Neural cell (in vitro differentiated cells): ENCODE results near the gene GABRA4.

Experiments
- MXI1 ChIP-seq: fragments of 450-650 bp; conservative IDR thresholded peaks from 2 replicates; pipeline ENCODE4 v1.6.1; 2014; ENCODE audit warnings: antibody characterized with exemption, mild to moderate bottlenecking; ENCODE audit not compliant: poor library complexity, severe bottlenecking
- TF ChIP-seq, protein P1 (sequence below): IDR thresholded peaks from 2 replicates; pipeline ENCODE4 v1.6.1; 2012; ENCODE audit warnings: borderline replicate concordance

DNA sequence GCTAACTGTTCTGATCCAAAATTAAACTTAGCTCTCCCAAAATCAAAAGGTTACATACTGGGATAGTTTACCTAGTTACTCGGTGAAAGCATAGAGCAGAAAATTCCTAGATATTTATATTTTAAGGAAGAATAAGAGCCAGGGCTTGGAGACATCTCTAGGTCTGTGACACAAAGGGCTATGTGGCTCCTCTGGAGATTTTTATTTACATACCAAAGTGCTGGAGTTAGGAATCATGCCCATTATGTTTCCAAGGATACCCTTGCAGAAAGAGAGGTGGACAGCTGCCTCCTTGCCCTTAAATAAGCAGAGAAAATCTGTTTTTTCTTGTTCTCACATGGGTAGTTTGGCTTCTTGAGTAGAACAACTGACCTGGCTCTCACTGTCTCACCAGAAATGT lies 93.3 kb downstream of the GABRA4 start:
- TF ChIP-seq, protein P1, sequence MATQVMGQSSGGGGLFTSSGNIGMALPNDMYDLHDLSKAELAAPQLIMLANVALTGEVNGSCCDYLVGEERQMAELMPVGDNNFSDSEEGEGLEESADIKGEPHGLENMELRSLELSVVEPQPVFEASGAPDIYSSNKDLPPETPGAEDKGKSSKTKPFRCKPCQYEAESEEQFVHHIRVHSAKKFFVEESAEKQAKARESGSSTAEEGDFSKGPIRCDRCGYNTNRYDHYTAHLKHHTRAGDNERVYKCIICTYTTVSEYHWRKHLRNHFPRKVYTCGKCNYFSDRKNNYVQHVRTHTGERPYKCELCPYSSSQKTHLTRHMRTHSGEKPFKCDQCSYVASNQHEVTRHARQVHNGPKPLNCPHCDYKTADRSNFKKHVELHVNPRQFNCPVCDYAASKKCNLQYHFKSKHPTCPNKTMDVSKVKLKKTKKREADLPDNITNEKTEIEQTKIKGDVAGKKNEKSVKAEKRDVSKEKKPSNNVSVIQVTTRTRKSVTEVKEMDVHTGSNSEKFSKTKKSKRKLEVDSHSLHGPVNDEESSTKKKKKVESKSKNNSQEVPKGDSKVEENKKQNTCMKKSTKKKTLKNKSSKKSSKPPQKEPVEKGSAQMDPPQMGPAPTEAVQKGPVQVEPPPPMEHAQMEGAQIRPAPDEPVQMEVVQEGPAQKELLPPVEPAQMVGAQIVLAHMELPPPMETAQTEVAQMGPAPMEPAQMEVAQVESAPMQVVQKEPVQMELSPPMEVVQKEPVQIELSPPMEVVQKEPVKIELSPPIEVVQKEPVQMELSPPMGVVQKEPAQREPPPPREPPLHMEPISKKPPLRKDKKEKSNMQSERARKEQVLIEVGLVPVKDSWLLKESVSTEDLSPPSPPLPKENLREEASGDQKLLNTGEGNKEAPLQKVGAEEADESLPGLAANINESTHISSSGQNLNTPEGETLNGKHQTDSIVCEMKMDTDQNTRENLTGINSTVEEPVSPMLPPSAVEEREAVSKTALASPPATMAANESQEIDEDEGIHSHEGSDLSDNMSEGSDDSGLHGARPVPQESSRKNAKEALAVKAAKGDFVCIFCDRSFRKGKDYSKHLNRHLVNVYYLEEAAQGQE: no peak
- no peak for TF ChIP-seq MXI1
